Esophagus muscularis mucosa (tissue), 3 donors: ENCODE data around the gene B3GNT7.

ENCODE experiments used
- POLR2AphosphoS5 ChIP-seq, 2 donors: sonication (generic); formaldehyde crosslinking; IDR thresholded peaks; one replicate each; pipeline ENCODE4 v1.6.1; 2017; ENCODE audit warnings: antibody characterized with exemption in 2 of 2
- TF ChIP-seq, protein P1 (sequence below), 3 experiments: fragments of 200-600 bp in 2 of 3; fragments of 450-650 bp in 1 of 3; sonication (generic) in 2 of 3; IDR thresholded peaks; one replicate each; pipeline ENCODE4 v1.5.1; 2017 to 2019; ENCODE audit warnings: antibody characterized with exemption in 3 of 3, mild to moderate bottlenecking in 2 of 3, moderate library complexity in 1 of 3

DNA sequence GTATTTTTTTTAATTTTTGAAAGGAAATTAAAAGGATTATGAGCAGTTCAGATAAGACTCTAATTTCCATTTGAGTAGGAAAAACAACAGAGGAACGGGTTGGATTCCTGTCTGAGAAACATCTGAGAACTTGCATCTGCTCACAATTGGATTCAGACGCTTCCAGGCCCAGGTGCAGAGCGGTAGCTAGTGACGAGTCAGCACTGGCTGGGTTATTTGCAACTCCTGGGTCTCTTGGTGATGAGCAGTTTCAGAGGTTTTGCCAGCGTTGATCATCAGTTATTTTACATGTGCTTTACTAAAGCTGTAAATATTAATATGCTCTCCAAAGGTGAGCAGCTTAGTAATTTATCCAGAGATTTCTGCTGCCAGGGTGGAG lies 39.1 kb upstream of the B3GNT7 start:
- no peak for TF ChIP-seq POLR2AphosphoS5 (IDR thresholded peaks at IDR 0.05)
- TF ChIP-seq, protein P1, sequence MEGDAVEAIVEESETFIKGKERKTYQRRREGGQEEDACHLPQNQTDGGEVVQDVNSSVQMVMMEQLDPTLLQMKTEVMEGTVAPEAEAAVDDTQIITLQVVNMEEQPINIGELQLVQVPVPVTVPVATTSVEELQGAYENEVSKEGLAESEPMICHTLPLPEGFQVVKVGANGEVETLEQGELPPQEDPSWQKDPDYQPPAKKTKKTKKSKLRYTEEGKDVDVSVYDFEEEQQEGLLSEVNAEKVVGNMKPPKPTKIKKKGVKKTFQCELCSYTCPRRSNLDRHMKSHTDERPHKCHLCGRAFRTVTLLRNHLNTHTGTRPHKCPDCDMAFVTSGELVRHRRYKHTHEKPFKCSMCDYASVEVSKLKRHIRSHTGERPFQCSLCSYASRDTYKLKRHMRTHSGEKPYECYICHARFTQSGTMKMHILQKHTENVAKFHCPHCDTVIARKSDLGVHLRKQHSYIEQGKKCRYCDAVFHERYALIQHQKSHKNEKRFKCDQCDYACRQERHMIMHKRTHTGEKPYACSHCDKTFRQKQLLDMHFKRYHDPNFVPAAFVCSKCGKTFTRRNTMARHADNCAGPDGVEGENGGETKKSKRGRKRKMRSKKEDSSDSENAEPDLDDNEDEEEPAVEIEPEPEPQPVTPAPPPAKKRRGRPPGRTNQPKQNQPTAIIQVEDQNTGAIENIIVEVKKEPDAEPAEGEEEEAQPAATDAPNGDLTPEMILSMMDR (IDR thresholded peaks at IDR 0.05), result no peak
